Brain microvascular endothelial cell (primary cell): ENCODE measurements around the gene DRC3.

ENCODE experiments used
- DNase-seq: peaks from one replicate; pipeline ENCODE4 v3.0.0-alpha.2; 2020
- H3K27ac ChIP-seq: fragments of 250-450 bp; sonication (Bioruptor Pico); 2 replicates; pipeline ENCODE4 v1.5.1; 2020; ENCODE audit warnings: mild to moderate bottlenecking, moderate library complexity
- H3K27me3 ChIP-seq: fragments of 250-450 bp; sonication (Bioruptor Pico); replicated peaks from 2 replicates; pipeline ENCODE4 v1.5.1; 2020; ENCODE audit warnings: mild to moderate bottlenecking
- H3K36me3 ChIP-seq: fragments of 250-450 bp; sonication (Bioruptor Pico); replicated peaks from 2 replicates; pipeline ENCODE4 v1.5.1; 2020; ENCODE audit warnings: mild to moderate bottlenecking
- H3K4me3 ChIP-seq: 2 replicates; pipeline ENCODE4 v1.5.1; 2011; ENCODE audit warnings: low read depth, mild to moderate bottlenecking, control low read depth, low read length, moderate library complexity
- CTCF ChIP-seq: IDR thresholded peaks from 2 replicates; pipeline ENCODE4 v1.5.1; 2011; ENCODE audit warnings: low read depth, mild to moderate bottlenecking, moderate library complexity, low read length, control low read depth, inconsistent platforms; ENCODE audit errors: missing control alignments
- in situ Hi-C: cut with HindIII; loops from 2 replicates; pipeline ENCODE4 v1.10.0; 2017; ENCODE audit warnings: low sequenced_read_pairs, low pct_ligation_motif_present

The DRC3 gene

GRCh38 chr17:17944242-17944641 lies 28.4 kb upstream of the DRC3 start:
- Histone ChIP-seq H3K4me3 (no peak overlapping the region), H3K27ac (no peak overlapping the region), H3K36me3 (no peaks in the 10 kb centered on the region), H3K27me3 (no peaks in the 10 kb centered on the region)
- TF ChIP-seq CTCF, result no peak
- no peak for DNase-seq
- in situ Hi-C loops, result no loop called here

GRCh38 chr17:17944743-17945142 lies 27.9 kb upstream of the DRC3 start:
- H3K27ac ChIP-seq, result no peak overlapping the region
- in situ Hi-C loops, result no loop called here
- no peaks in the 10 kb centered on the region for H3K27me3 ChIP-seq
- TF ChIP-seq CTCF, result no peak
- H3K36me3 ChIP-seq, result no peaks in the 10 kb centered on the region
- no peak for DNase-seq
- no peak overlapping the region for H3K4me3 ChIP-seq

- H3K36me3 ChIP-seq, result no peaks in the 10 kb centered on the region
- no peak for DNase-seq
- H3K27ac ChIP-seq, result no peak overlapping the region
- in situ Hi-C loops, result no loop called here
- no peaks in the 10 kb centered on the region for H3K27me3 ChIP-seq
- no peak for TF ChIP-seq CTCF
- H3K4me3 ChIP-seq, result no peak overlapping the region
These were observed 26.6 kb upstream of the DRC3 start for GRCh38 chr17:17946093-17946492.

GRCh38 chr17:17947309-17947708 lies 25.4 kb upstream of the DRC3 start:
- Histone ChIP-seq H3K4me3 (no peak overlapping the region), H3K27me3 (no peaks in the 10 kb centered on the region), H3K27ac (no peak overlapping the region), H3K36me3 (no peaks in the 10 kb centered on the region)
- TF ChIP-seq CTCF, result no peak
- in situ Hi-C loops, result no loop called here
- DNase-seq, result no peak

- H3K4me3 ChIP-seq, result no peak overlapping the region
- H3K36me3 ChIP-seq, result no peaks in the 10 kb centered on the region
- no peaks in the 10 kb centered on the region for H3K27me3 ChIP-seq
- no peak for TF ChIP-seq CTCF
- H3K27ac ChIP-seq, result no peak overlapping the region
- in situ Hi-C loops, result no loop called here
- no peak for DNase-seq
These were observed 24.7 kb upstream of the DRC3 start for GRCh38 chr17:17947966-17948365.

- Histone ChIP-seq H3K27me3 (no peaks in the 10 kb centered on the region), H3K36me3 (no peaks in the 10 kb centered on the region), H3K4me3 (no peak overlapping the region), H3K27ac (no peak overlapping the region)
- in situ Hi-C loops, result no loop called here
- no peak for DNase-seq
- no peak for TF ChIP-seq CTCF
These were observed 22.3 kb upstream of the DRC3 start for GRCh38 chr17:17950347-17950746.
